NCI-H2227 treated with DMSO at 0.1 percent for 48 hours (cell line): Measurements from ENCODE around the gene PPP2R2B.
"Not testable (repeated sequence)": the region's sequence is repeated elsewhere in the genome, so short reads cannot be mapped to it uniquely, and the experiment has no call there.

Experiments used
- DNase-seq: peaks from one replicate; lab custom pipeline; 2025; lab: John Stamatoyannopoulos, UW

Gene PPP2R2B

DNA sequence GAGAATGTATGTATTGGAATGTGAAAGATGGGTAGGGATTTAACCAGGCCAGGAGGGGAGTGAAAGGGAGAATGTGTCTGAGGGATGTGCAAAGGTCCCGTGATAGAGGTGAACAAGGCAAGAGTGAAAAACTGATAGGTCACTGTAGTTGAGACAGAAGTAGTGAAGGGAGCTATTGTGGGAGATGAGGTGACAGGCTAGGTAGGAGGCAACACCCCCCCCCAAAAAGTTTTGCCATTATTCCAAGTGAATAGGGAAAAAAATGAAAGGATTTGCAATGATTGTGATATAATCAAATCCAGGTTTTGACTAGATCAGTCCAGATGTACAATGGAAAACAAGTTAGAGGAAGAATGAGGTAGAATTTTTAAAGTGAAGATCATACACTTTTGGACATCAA is 226.0 kb downstream of the PPP2R2B start:
- DNase-seq = no peak

DNA sequence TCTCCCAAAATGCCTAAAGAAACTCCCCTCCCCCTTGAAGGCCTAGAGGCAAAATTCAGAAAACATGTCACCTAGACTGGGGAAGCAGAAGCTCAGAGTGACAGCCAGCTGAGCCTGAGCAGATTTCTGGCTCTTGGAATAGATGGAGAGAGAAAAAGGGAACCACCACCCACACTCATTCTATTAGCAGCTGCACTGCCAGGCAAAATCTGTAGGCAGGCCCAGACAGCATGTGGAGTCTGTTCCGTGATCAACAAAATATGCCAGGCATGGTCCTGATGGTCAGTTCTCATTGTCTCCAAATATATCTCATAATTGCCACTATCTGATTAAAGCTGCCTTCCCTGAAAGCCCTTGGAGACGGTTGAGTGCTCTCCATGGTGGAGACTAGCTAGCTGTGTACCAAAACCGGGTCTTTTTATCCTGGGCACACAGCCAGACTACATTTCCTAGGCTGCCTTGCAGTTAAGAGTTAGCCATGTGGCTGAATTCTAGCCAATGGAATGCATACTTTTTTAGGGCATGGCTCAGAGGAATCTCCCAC is 230.8 kb downstream of the PPP2R2B start:
- peak; percentile 10 for DNase-seq

- no peak for DNase-seq
Measured at GRCh38 chr5:146646441-146646840, 232.1 kb downstream of the PPP2R2B start.

DNA sequence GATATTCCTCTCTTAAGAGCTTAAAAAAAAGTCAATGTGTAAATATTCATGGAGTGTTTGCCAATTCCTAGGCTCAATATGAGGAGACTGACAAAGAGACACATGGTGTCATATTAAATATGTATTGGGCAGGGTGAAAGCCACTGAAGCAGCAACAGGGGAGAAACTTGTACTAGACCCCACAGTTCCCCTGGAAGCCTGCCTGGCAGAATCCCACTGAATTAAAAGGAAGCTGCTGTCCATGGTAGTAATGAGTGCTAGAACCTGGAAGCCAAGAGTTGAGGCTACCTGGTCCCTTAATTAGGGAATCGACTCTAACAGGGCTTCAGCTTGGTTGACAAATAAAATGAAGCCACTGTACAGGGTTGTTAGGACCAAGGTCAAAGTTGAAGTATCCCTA is 233.2 kb downstream of the PPP2R2B start:
- DNase-seq = no peak

GRCh38 chr5:146644831-146645230 is 233.7 kb downstream of the PPP2R2B start:
- DNase-seq = no peak

- no peak for DNase-seq
Measured at GRCh38 chr5:146643776-146644175, 234.8 kb downstream of the PPP2R2B start.

GRCh38 chr5:146642410-146642809 is 236.1 kb downstream of the PPP2R2B start:
- no peak for DNase-seq

- peak; percentile 20 for DNase-seq
Measured at GRCh38 chr5:146641941-146642340, 236.6 kb downstream of the PPP2R2B start.

DNA sequence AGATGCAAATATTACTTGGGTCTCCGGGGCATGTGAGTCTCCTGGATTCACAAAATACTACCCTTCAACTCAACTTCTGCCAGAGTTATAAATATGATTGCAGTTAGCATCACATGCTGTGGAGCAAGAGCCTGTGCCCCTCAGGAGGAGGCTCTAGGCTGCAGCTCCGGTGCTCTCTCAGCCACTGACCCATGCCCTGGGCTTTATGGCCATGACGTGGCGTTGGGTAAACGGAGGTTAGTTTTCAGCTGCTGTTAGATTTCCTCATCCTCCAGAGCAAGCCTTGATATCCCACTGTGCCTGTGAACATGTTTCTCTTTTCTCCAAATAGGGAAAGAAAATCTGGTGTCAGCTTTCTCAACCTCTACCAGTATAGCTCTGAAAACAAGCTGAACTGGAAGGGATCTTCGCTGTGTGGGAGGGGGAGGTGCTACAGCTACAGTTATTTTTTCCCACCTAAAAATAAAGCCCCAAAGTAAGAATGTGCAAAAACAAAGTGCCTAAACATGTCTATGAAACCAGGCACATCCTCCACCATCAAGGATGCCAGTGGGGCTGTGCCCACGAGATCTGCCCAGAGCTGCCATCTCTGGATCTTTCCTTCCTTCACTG is 238.2 kb downstream of the PPP2R2B start:
- peak; percentile 19 for DNase-seq

- no peak for DNase-seq
Measured at GRCh38 chr5:146635443-146635842, 243.1 kb downstream of the PPP2R2B start.

GRCh38 chr5:146633323-146633764 is 245.2 kb downstream of the PPP2R2B start:
- DNase-seq = peak; percentile 50

GRCh38 chr5:146632620-146633322 is 245.8 kb downstream of the PPP2R2B start:
- no peak for DNase-seq

DNA sequence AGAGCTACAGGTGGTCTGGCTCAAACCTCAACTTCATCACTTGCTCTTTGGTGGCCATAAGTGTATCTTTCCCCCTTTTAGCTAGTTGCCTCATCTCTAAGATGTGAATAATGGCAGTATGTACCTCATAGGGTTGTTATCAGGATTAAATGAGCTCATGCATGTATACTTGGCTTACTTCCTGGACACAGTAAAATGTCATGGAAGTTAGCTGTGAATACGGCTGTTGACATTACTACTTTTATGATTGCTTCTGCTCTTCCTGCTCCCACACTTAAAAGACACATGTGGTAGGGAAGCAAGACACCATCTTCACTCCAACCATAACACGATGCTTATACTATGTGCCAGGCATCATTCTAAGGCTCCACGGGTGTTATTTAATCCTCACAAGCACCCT is 248.1 kb downstream of the PPP2R2B start:
- no peak for DNase-seq

- DNase-seq = no peak
Measured at GRCh38 chr5:146628950-146629349, 249.6 kb downstream of the PPP2R2B start.

GRCh38 chr5:146626936-146627335 is 251.6 kb downstream of the PPP2R2B start:
- no peak for DNase-seq

DNA sequence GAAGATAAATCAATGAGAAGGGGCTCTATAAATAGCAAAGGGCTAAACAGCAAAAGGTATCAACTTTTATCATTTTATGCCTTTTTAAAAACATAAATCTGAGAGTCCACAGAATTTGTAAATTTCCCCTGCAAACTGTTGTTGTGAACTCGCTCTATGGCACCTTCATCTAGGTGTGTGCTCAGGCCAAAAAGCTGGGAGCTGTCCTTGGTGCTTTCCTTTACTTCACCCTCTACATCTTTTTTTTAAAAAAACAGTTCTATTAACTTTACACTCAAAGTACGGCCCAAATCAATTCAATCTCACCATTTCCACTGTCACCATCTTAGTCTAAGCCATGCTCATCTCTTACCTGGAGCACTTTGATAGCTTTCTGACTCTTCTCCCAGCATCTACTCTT is 254.4 kb downstream of the PPP2R2B start:
- peak; percentile 2 for DNase-seq

DNA sequence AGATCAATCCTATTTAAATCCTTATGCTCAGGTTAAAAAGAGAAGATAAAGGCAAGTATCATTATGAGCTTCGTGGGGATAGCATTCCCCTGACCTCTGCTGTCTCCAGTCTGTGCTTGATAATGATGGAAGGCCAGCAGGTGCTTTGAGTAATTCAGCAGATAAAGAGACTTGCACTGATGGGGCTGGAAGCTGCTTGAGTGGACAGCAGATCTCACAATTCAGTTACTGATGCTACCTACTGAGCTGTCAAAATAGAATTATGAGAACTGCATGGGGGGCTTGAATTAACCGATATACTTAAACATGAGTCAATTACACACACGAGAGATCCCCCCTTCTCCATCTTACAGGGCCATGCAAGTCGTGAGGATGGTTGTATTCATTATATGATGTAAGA is 254.9 kb downstream of the PPP2R2B start:
- peak; percentile 81 for DNase-seq

- DNase-seq = no peak
Measured at GRCh38 chr5:146623009-146623408, 255.5 kb downstream of the PPP2R2B start.

DNA sequence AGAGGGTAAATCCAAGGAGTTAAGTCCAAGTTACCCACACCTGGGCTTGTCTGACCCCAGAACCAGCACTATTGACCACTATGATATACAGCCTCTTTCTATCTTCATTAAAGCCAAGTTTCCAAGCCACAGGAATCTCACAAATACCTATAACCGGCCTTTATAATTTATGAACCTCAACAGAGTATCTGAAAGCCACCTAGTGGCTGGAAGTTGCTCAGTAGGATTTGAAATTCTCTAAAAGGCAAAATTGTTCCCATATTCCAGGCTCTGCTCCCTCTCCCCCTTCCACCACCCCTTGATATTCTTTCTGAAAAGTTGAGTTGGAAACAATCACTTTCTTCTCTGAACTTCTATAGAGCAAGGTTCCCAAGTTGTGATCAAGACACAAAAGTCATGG is 256.2 kb downstream of the PPP2R2B start:
- DNase-seq = peak; percentile 7

GRCh38 chr5:146620669-146621051 is 257.9 kb downstream of the PPP2R2B start:
- peak; percentile 91 for DNase-seq

GRCh38 chr5:146620031-146620668 is 258.4 kb downstream of the PPP2R2B start:
- DNase-seq = no peak

DNA sequence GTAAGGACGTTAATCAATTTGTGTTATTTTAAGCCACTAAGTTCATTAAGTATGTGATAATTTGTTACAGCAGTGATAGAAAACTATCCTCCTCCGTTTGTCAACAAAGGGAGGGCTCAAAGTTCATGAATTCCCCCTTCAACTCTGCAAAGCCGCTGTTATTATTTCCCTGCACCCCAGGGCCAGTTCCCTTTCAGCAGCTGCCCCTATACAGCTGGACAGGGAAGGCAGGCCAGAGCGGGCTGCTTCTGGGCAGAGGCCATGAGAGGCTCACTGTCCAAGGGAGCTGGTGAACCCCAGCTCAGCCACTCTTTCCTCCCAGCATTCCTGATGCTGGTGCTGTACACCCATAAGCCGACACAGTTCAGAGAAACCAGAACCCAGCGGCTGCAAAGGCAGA is 260.1 kb downstream of the PPP2R2B start:
- no peak for DNase-seq

GRCh38 chr5:146609731-146610130 is 268.8 kb downstream of the PPP2R2B start:
- DNase-seq = not testable (repeated sequence)
